HCT116 (cell line): Measurements from ENCODE around the gene ELAVL3. TPM values are rescaled to one million over a fixed set of nuclear protein-coding genes. Genes with fewer than 3 reads are reported as not detected.

Experiments
- ATAC-seq: fragments of 200-7000 bp; cut with Tn5 transposase; 2 replicates; pipeline ENCODE4 v1.9.1; 2020; ENCODE audit warnings: mild to moderate bottlenecking, moderate library complexity
- BruUV-seq: library from RNA; stranded (reverse); fragments of 400-500 nt; replicated peaks from 2 replicates; lab custom pipeline; 2021; lab: Mats Ljungman, UMichigan
- CTCF ChIA-PET: fragments of 300-600 bp; sonication (Branson Sonifier 250); formaldehyde crosslinking; loops from one replicate; lab custom pipeline; 2021; ENCODE audit warnings: antibody characterized with exemption; lab: Charles Lee
- POLR2A ChIA-PET: fragments of 300-600, 350-600 bp; sonication (Branson Sonifier 250); formaldehyde crosslinking; loops from one replicate; lab custom pipeline; 2021; ENCODE audit warnings: antibody characterized with exemption; lab: Charles Lee
- RAD21 ChIA-PET, 2 experiments: fragments of 300-600 bp; sonication (Branson Sonifier 250); formaldehyde crosslinking; loops; one replicate each; lab custom pipeline; 2023; ENCODE audit warnings: low total read pairs in 2 of 2; ENCODE audit not compliant: uncharacterized antibody in 2 of 2, unreplicated experiment in 2 of 2, low non-redundant PET in 1 of 2; lab: Charles Lee
- DNase-seq: peaks from one replicate; pipeline ENCODE4 v3.0.0-alpha.2; 2010; ENCODE audit warnings: low read depth, low spot score
- H2AFZ ChIP-seq: fragments of 200-600 bp; shearing (Covaris generic), sonication (generic); 2 replicates; pipeline ENCODE4 v1.6.1; 2017; ENCODE audit warnings: low read depth, mixed run types, mixed read lengths, antibody characterized with exemption, low read length; ENCODE audit not compliant: poor library complexity, severe bottlenecking
- H3K27ac ChIP-seq: 2 replicates; pipeline ENCODE4 v1.5.1; 2012; ENCODE audit warnings: low read depth, low read length
- H3K27me3 ChIP-seq: fragments of 200-600 bp; sonication (generic); 2 replicates; pipeline ENCODE4 v1.6.1; 2016; ENCODE audit warnings: mixed run types, low read length, mixed read lengths; ENCODE audit not compliant: insufficient read depth
- H3K36me3 ChIP-seq, 2 experiments: fragments of 200-500 bp in 1 of 2; fragments of 200-600 bp in 1 of 2; sonication (Bioruptor generic) in 1 of 2; sonication (generic) in 1 of 2; 2 replicates each; pipeline versions ENCODE4 v1.5.1 to v1.6.1; 2014 to 2016; ENCODE audit warnings: low read length in 2 of 2, inconsistent platforms in 1 of 2, mixed read lengths in 1 of 2, mixed run types in 1 of 2; ENCODE audit not compliant: insufficient read depth in 2 of 2, control insufficient read depth in 1 of 2
- H3K4me1 ChIP-seq, 2 experiments: fragments of 200-600 bp in 1 of 2; sonication (generic) in 1 of 2; 2 replicates each; pipeline versions ENCODE4 v1.5.1 to v1.6.1; 2012 to 2017; ENCODE audit warnings: low read length in 2 of 2, inconsistent platforms in 1 of 2, mild to moderate bottlenecking in 1 of 2, mixed read lengths in 1 of 2, mixed run types in 1 of 2, moderate library complexity in 1 of 2; ENCODE audit not compliant: insufficient read depth in 2 of 2, control insufficient read depth in 1 of 2
- H3K4me2 ChIP-seq: fragments of 200-600 bp; sonication (generic); 2 replicates; pipeline ENCODE4 v1.6.1; 2017; ENCODE audit warnings: mixed run types, low read length, mixed read lengths
- H3K4me3 ChIP-seq, 2 experiments: fragments of 200-600 bp in 1 of 2; sonication (generic) in 1 of 2; replicated peaks in 1 of 2; 2 replicates each; pipeline ENCODE4 v1.5.1; 2011 to 2016; ENCODE audit warnings: low read length in 2 of 2, control low read depth in 1 of 2, low read depth in 1 of 2, mild to moderate bottlenecking in 1 of 2, mixed read lengths in 1 of 2, mixed run types in 1 of 2
- H3K79me2 ChIP-seq: fragments of 200-600 bp; sonication (generic); 2 replicates; pipeline ENCODE4 v1.6.1; 2017; ENCODE audit warnings: mild to moderate bottlenecking, mixed run types, low read length, moderate library complexity, mixed read lengths; ENCODE audit not compliant: insufficient read depth
- H3K9ac ChIP-seq: fragments of 200-600 bp; sonication (generic); 2 replicates; pipeline ENCODE4 v1.6.1; 2016; ENCODE audit warnings: low read length, mixed read lengths
- H3K9me2 ChIP-seq: fragments of 200-600 bp; sonication (generic), shearing (Covaris generic); 2 replicates; pipeline ENCODE4 v1.6.1; 2017; ENCODE audit warnings: mixed run types, mild to moderate bottlenecking, moderate library complexity; ENCODE audit not compliant: insufficient read depth
- H3K9me3 ChIP-seq, 2 experiments: fragments of 200-500 bp in 1 of 2; fragments of 200-600 bp in 1 of 2; sonication (Bioruptor generic) in 1 of 2; sonication (generic) in 1 of 2; 2 replicates each; pipeline ENCODE4 v1.6.1; 2014 to 2017; ENCODE audit warnings: low read length in 2 of 2, mixed read lengths in 2 of 2, inconsistent platforms in 1 of 2, low read depth in 1 of 2, mild to moderate bottlenecking in 1 of 2, mixed run types in 1 of 2, moderate library complexity in 1 of 2; ENCODE audit not compliant: control insufficient read depth in 1 of 2, insufficient read depth in 1 of 2
- H4K20me1 ChIP-seq: fragments of 200-600 bp; sonication (generic), shearing (Covaris generic); 2 replicates; pipeline ENCODE4 v1.6.1; 2017; ENCODE audit warnings: mixed run types, mild to moderate bottlenecking, moderate library complexity; ENCODE audit not compliant: insufficient read depth
- CBX3 ChIP-seq: IDR thresholded peaks from 2 replicates; pipeline ENCODE4 v1.6.1; 2012; ENCODE audit warnings: low read depth
- CEBPB ChIP-seq: IDR thresholded peaks from 2 replicates; pipeline ENCODE4 v1.6.1; 2012; ENCODE audit warnings: low read depth
- EGR1 ChIP-seq: IDR thresholded peaks from 2 replicates; pipeline ENCODE4 v1.6.1; 2012; ENCODE audit warnings: low read depth
- ELF1 ChIP-seq: IDR thresholded peaks from 2 replicates; pipeline ENCODE4 v1.6.1; 2012; ENCODE audit warnings: low read depth, borderline replicate concordance
- EZH2 ChIP-seq: fragments of 200-600 bp; sonication (generic); IDR thresholded peaks from 2 replicates; pipeline ENCODE4 v1.6.1; 2017; ENCODE audit warnings: antibody characterized with exemption, mixed run types
- EZH2phosphoT487 ChIP-seq: fragments of 200-600 bp; IDR thresholded peaks from 2 replicates; pipeline ENCODE4 v1.6.1; 2018; ENCODE audit warnings: antibody characterized with exemption, borderline replicate concordance
- FOSL1 ChIP-seq: IDR thresholded peaks from 2 replicates; pipeline ENCODE4 v1.6.1; 2012; ENCODE audit warnings: low read depth
- JUND ChIP-seq: IDR thresholded peaks from 2 replicates; pipeline ENCODE4 v1.6.1; 2012
- MAX ChIP-seq: IDR thresholded peaks from 2 replicates; pipeline ENCODE4 v1.6.1; 2012
- POLR2A ChIP-seq: IDR thresholded peaks from 2 replicates; pipeline ENCODE4 v1.7.0; 2011; ENCODE audit warnings: borderline replicate concordance; ENCODE audit not compliant: insufficient read depth, insufficient read length; ENCODE audit errors: extremely low read depth
- POLR2AphosphoS5 ChIP-seq: IDR thresholded peaks from 2 replicates; pipeline ENCODE4 v1.6.1; 2011; ENCODE audit warnings: mild to moderate bottlenecking, low read depth, low read length, moderate library complexity
- RAD21 ChIP-seq: IDR thresholded peaks from 2 replicates; pipeline ENCODE4 v1.6.1; 2012; ENCODE audit warnings: low read depth, mild to moderate bottlenecking
- REST ChIP-seq: IDR thresholded peaks from 2 replicates; pipeline ENCODE4 v1.6.1; 2012; ENCODE audit warnings: low read depth
- SRF ChIP-seq: IDR thresholded peaks from 2 replicates; pipeline ENCODE4 v1.6.1; 2012; ENCODE audit warnings: low read depth
- TCF7L2 ChIP-seq: IDR thresholded peaks from 2 replicates; pipeline ENCODE4 v1.7.0; 2011; ENCODE audit warnings: borderline replicate concordance, inconsistent platforms; ENCODE audit not compliant: insufficient read depth, insufficient read length; ENCODE audit errors: extremely low read depth
- YY1 ChIP-seq: IDR thresholded peaks from 2 replicates; pipeline ENCODE4 v1.6.1; 2011; ENCODE audit warnings: low read length, low read depth, moderate library complexity, mild to moderate bottlenecking; ENCODE audit not compliant: insufficient replicate concordance; ENCODE audit errors: extremely low read depth
- intact Hi-C: fragments of 100-400 bp; cut with micrococcal nuclease; formaldehyde crosslinking; loops from 2 replicates; pipeline ENCODE4 v1.10.0; 2022
- total RNA-seq: library from RNA; stranded (reverse); gene quantifications from one replicate; pipeline ENCODE4 v1.2.1, GENCODE V29; 2021; ENCODE audit not compliant: unreplicated experiment
- TF ChIP-seq, protein P1 (sequence below): IDR thresholded peaks from 2 replicates; pipeline ENCODE4 v1.6.1; 2012
- TF ChIP-seq, protein P2 (sequence below), 3 experiments: fragments of 200-600 bp in 1 of 3; sonication (generic) in 1 of 3; IDR thresholded peaks in 2 of 3; conservative IDR thresholded peaks in 1 of 3; 2 replicates each; pipeline ENCODE4 v1.5.1; 2012 to 2017; ENCODE audit warnings: low read depth in 2 of 3, low read length in 2 of 3, antibody characterized with exemption in 1 of 3, borderline replicate concordance in 1 of 3, control low read depth in 1 of 3, mild to moderate bottlenecking in 1 of 3, mixed read lengths in 1 of 3, mixed run types in 1 of 3, moderate library complexity in 1 of 3; ENCODE audit not compliant: insufficient read depth in 1 of 3

The ELAVL3 gene
- total RNA-seq, 1 experiment from 2014 or later: 0.05 TPM

GRCh38 chr19:11499220-11499726 is 18.4 kb upstream of the ELAVL3 start:
- no peak overlapping the region for H3K9ac ChIP-seq
- TF ChIP-seq, protein P1, sequence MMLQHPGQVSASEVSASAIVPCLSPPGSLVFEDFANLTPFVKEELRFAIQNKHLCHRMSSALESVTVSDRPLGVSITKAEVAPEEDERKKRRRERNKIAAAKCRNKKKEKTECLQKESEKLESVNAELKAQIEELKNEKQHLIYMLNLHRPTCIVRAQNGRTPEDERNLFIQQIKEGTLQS: no peak
- no peak for TF ChIP-seq CEBPB
- TF ChIP-seq RAD21: no peak
- TF ChIP-seq REST: no peak
- TF ChIP-seq TCF7L2: no peak
- TF ChIP-seq SRF: no peak
- TF ChIP-seq, protein P2, sequence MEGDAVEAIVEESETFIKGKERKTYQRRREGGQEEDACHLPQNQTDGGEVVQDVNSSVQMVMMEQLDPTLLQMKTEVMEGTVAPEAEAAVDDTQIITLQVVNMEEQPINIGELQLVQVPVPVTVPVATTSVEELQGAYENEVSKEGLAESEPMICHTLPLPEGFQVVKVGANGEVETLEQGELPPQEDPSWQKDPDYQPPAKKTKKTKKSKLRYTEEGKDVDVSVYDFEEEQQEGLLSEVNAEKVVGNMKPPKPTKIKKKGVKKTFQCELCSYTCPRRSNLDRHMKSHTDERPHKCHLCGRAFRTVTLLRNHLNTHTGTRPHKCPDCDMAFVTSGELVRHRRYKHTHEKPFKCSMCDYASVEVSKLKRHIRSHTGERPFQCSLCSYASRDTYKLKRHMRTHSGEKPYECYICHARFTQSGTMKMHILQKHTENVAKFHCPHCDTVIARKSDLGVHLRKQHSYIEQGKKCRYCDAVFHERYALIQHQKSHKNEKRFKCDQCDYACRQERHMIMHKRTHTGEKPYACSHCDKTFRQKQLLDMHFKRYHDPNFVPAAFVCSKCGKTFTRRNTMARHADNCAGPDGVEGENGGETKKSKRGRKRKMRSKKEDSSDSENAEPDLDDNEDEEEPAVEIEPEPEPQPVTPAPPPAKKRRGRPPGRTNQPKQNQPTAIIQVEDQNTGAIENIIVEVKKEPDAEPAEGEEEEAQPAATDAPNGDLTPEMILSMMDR (IDR thresholded peaks at IDR 0.05 in 2 of 3, conservative IDR thresholded peaks at IDR 0.05 in 1 of 3; ENCODE audit: borderline replicate concordance in 1 of 3, insufficient read depth in 1 of 3, low read depth in 2 of 3, low read length in 2 of 3): no peak
- TF ChIP-seq POLR2AphosphoS5: no peak
- no peak for TF ChIP-seq EZH2phosphoT487
- no peak for TF ChIP-seq YY1
- no peak for TF ChIP-seq JUND
- no peak for TF ChIP-seq FOSL1
- TF ChIP-seq EZH2: no peak
- TF ChIP-seq MAX: no peak
- TF ChIP-seq CBX3: no peak
- TF ChIP-seq ELF1: no peak
- no peak for TF ChIP-seq POLR2A
- no peak for TF ChIP-seq EGR1
- no peak overlapping the region for H3K27ac ChIP-seq
- DNase-seq (no peak), ATAC-seq (no peak)
- H4K20me1 ChIP-seq: no peaks in the 10 kb centered on the region
- H3K79me2 ChIP-seq: peaks cover under 1% of the 10 kb centered on the region; the same call in 1 of the 2 replicates
- no peaks in the 10 kb centered on the region for H3K9me3 ChIP-seq
- RAD21 ChIA-PET: no interaction called here
- H3K4me2 ChIP-seq: no peak overlapping the region
- POLR2A ChIA-PET: no interaction called here
- no TSS peak for BruUV-seq
- CTCF ChIA-PET: interaction anchor here (0.9 kb wide), 1 partner anchor 37 kb away, joined by 3 read pairs; no protein-coding TSS in a partner anchor
- no peak overlapping the region for H3K4me3 ChIP-seq
- peaks cover 0 to 5% of the 10 kb centered on the region in 2 experiments; a peak in 1 of 4 replicates for H3K36me3 ChIP-seq
- intact Hi-C loops: no loop called here
- peaks cover 4 to 16% of the 10 kb centered on the region in 2 experiments for H3K4me1 ChIP-seq
- H3K27me3 ChIP-seq: no peaks in the 10 kb centered on the region
- no peak overlapping the region for H2AFZ ChIP-seq
- no peaks in the 10 kb centered on the region for H3K9me2 ChIP-seq
